Fibroblast of lung (primary cell): Measurements from ENCODE around the gene SPPL2A.

ENCODE experiments used
- CTCF ChIP-seq, 2 donors: IDR thresholded peaks in 1 of 2; conservative IDR thresholded peaks in 1 of 2; 1 replicate in 1 of 2; 2 replicates in 1 of 2; pipeline ENCODE4 v1.5.1; 2011 to 2012; ENCODE audit warnings: low read length in 2 of 2, control low read depth in 1 of 2, inconsistent platforms in 1 of 2, low read depth in 1 of 2, mild to moderate bottlenecking in 1 of 2
- EZH2 ChIP-seq: IDR thresholded peaks from 2 replicates; pipeline ENCODE4 v1.5.1; 2012; ENCODE audit warnings: low read length, control low read depth, mild to moderate bottlenecking; ENCODE audit errors: missing control alignments

DNA sequence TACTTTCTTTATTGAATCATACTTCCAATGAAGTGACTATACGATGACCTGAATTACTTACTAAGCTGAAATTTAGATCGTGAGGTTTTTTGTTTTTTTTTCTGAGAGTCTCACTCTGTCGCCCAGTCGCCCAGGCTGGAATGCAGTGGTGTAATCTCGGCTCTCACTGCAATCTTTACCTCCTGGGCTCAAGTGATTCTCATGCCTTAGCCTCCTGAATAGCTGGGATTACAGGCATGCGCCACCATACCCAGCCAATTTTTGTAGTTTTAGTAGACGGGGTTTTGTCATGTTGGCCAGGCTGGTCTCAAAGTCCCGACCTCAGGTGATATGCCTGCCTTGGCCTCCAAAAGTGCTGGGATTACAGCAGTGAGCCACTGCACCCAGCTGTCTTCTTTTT lies 28.7 kb downstream of the SPPL2A start:
- TF ChIP-seq CTCF (conservative IDR thresholded peaks at IDR 0.05 in 1 of 2, IDR thresholded peaks at IDR 0.05 in 1 of 2; ENCODE audit: low read depth in 1 of 2, low read length in 2 of 2) (no peak), EZH2 (no peak)
